ENCODE data around the gene KPNA1.

The KPNA1 gene

GRCh38 chr3:122374034-122374433 lies 140.7 kb downstream of the KPNA1 start:
- DNase-seq, result no peak

All from activated CD4-positive, alpha-beta T cell treated with anti-CD3 and anti-CD28 coated beads for 48 hours (primary cell).